Hypothalamus (tissue), 51 donors: ENCODE measurements around the gene RNF11.
"Not testable (repeated sequence)": the region's sequence is repeated elsewhere in the genome, so short reads cannot be mapped to it uniquely, and the experiment has no call there.

Experiments
- DNase-seq, 51 donors: peaks; one replicate each; lab custom pipeline; 2025; lab: John Stamatoyannopoulos, UW

Gene RNF11

GRCh38 chr1:51227231-51227960 is 8.7 kb upstream of the RNF11 start:
- not testable (repeated sequence) for DNase-seq

GRCh38 chr1:51228471-51228870 is 7.6 kb upstream of the RNF11 start:
- not testable (repeated sequence) for DNase-seq

GRCh38 chr1:51230501-51231078 is 5.5 kb upstream of the RNF11 start:
- no peak for DNase-seq

- no peak for DNase-seq
These were observed 5.0 kb upstream of the RNF11 start for GRCh38 chr1:51231120-51231519.

- no peak for DNase-seq
These were observed 4.2 kb upstream of the RNF11 start for GRCh38 chr1:51231896-51232295.

GRCh38 chr1:51234236-51234635 is 1.8 kb upstream of the RNF11 start:
- not testable (repeated sequence) for DNase-seq

GRCh38 chr1:51234721-51235425 is 1.2 kb upstream of the RNF11 start:
- DNase-seq: peak in 29 of 51 donors; percentile 2 to 76 (median 22)

GRCh38 chr1:51236531-51237350 is 668 bp downstream of the RNF11 start:
- peak in 41 of 51 donors; percentile 3 to 84 (median 51) for DNase-seq

- peak in 1 of 51 donors; percentile 58 for DNase-seq
These were observed 1.4 kb downstream of the RNF11 start for GRCh38 chr1:51237351-51238033.

- DNase-seq: peak in 7 of 51 donors; percentile 2 to 68 (median 8)
These were observed 1.9 kb downstream of the RNF11 start for GRCh38 chr1:51238034-51238403.

GRCh38 chr1:51240084-51240483 is 4.0 kb downstream of the RNF11 start:
- peak in 7 of 51 donors; percentile 1 to 10 (median 5) for DNase-seq

- DNase-seq: no peak
These were observed 5.0 kb downstream of the RNF11 start for GRCh38 chr1:51241119-51241518.

- DNase-seq: no peak
These were observed 6.5 kb downstream of the RNF11 start for GRCh38 chr1:51242546-51242945.

- no peak for DNase-seq
These were observed 10.9 kb downstream of the RNF11 start for GRCh38 chr1:51247022-51247421.

- no peak for DNase-seq
These were observed 11.4 kb downstream of the RNF11 start for GRCh38 chr1:51247499-51247898.

- DNase-seq: no peak
These were observed 13.4 kb downstream of the RNF11 start for GRCh38 chr1:51249445-51249844.

- not testable (repeated sequence) for DNase-seq
These were observed 14.7 kb downstream of the RNF11 start for GRCh38 chr1:51250729-51251128.

GRCh38 chr1:51251165-51251564 is 15.1 kb downstream of the RNF11 start:
- DNase-seq: not testable (repeated sequence)

- no peak for DNase-seq
These were observed 16.3 kb downstream of the RNF11 start for GRCh38 chr1:51252366-51252765.

GRCh38 chr1:51253691-51254090 is 17.6 kb downstream of the RNF11 start:
- DNase-seq: peak in 1 of 51 donors; percentile 6
